ENCODE results near the gene RAB4B. TPM values are rescaled to one million over a fixed set of nuclear protein-coding genes. Genes with fewer than 3 reads are reported as not detected.
A peak's percentile ranks its signal among the peaks of the same experiment; 100 is the strongest.

RAB4B gene
- total RNA-seq, 1 experiment from 2014 or later, result 9.1 TPM

- peak overlapping the region; percentile 90 for H3K4me3 ChIP-seq (ENCODE audit: low read depth, low read length, poor library complexity, severe bottlenecking)
Measured at GRCh38 chr19:40752257-40752781, 25.7 kb upstream of the RAB4B start.

GRCh38 chr19:40754611-40755247 is 23.3 kb upstream of the RAB4B start:
- no TSS peak for BruUV-seq (replicated peaks)
- DNase-seq (ENCODE audit: low spot score), result no peak
- Histone ChIP-seq H3K27ac (ENCODE audit: low read depth, low read length, poor library complexity, severe bottlenecking) (peak overlapping the region; percentile 6), H3K9me3 (ENCODE audit: low read depth, low read length, poor library complexity, severe bottlenecking) (no peaks in the 10 kb centered on the region), H3K4me1 (ENCODE audit: insufficient read depth, low read length, poor library complexity, severe bottlenecking) (peaks cover 7% of the 10 kb centered on the region), H3K27me3 (replicated peaks; ENCODE audit: insufficient read depth, low read depth, low read length, poor library complexity) (no peaks in the 10 kb centered on the region), H3K36me3 (ENCODE audit: insufficient read depth, low read length, poor library complexity, severe bottlenecking) (peaks cover 43% of the 10 kb centered on the region), H3K4me3 (ENCODE audit: low read depth, low read length, poor library complexity, severe bottlenecking) (no peak overlapping the region)
- CTCF ChIA-PET, result interaction anchor here (0.8 kb wide), 1 partner anchor 8 kb away, joined by 5 read pairs; no protein-coding TSS in a partner anchor
- intact Hi-C loops (cut with micrococcal nuclease; ENCODE audit: unreplicated experiment), result no loop called here
- POLR2A ChIA-PET (ENCODE audit: low non-redundant PET), result interaction anchor here (0.6 kb wide), 2 partner anchors 15 to 535 kb away, joined by 5 to 9 read pairs; no protein-coding TSS in a partner anchor
- TF ChIP-seq EZH2 (IDR thresholded peaks at IDR 0.05; ENCODE audit: borderline replicate concordance, low read depth, low read length, poor library complexity, severe bottlenecking) (no peak), CTCF (conservative IDR thresholded peaks at IDR 0.05; ENCODE audit: low read depth, low read length) (no peak)

More at GRCh38 chr19:40752257-40752781, 25.7 kb upstream of the RAB4B start:
- CTCF ChIA-PET, result no interaction called here
- intact Hi-C loops (cut with micrococcal nuclease; ENCODE audit: unreplicated experiment), result no loop called here
- Histone ChIP-seq H3K36me3 (ENCODE audit: insufficient read depth, low read length, poor library complexity, severe bottlenecking) (peaks cover 25% of the 10 kb centered on the region), H3K27ac (ENCODE audit: low read depth, low read length, poor library complexity, severe bottlenecking) (peak overlapping the region; percentile 97), H3K9me3 (ENCODE audit: low read depth, low read length, poor library complexity, severe bottlenecking) (no peaks in the 10 kb centered on the region), H3K27me3 (replicated peaks; ENCODE audit: insufficient read depth, low read depth, low read length, poor library complexity) (no peaks in the 10 kb centered on the region), H3K4me1 (ENCODE audit: insufficient read depth, low read length, poor library complexity, severe bottlenecking) (peaks cover 12% of the 10 kb centered on the region)
- DNase-seq (ENCODE audit: low spot score), result no peak
- BruUV-seq (replicated peaks), result no TSS peak
- POLR2A ChIA-PET (ENCODE audit: low non-redundant PET), result no interaction called here
- TF ChIP-seq EZH2 (IDR thresholded peaks at IDR 0.05; ENCODE audit: borderline replicate concordance, low read depth, low read length, poor library complexity, severe bottlenecking), result no peak
- no peak for TF ChIP-seq CTCF (conservative IDR thresholded peaks at IDR 0.05; ENCODE audit: low read depth, low read length)

GRCh38 chr19:40755248-40755624 is 22.8 kb upstream of the RAB4B start:
- intact Hi-C loops (cut with micrococcal nuclease; ENCODE audit: unreplicated experiment), result no loop called here
- Histone ChIP-seq H3K27me3 (replicated peaks; ENCODE audit: insufficient read depth, low read depth, low read length, poor library complexity) (no peaks in the 10 kb centered on the region), H3K4me1 (ENCODE audit: insufficient read depth, low read length, poor library complexity, severe bottlenecking) (peaks cover 3% of the 10 kb centered on the region), H3K9me3 (ENCODE audit: low read depth, low read length, poor library complexity, severe bottlenecking) (no peaks in the 10 kb centered on the region), H3K4me3 (ENCODE audit: low read depth, low read length, poor library complexity, severe bottlenecking) (no peak overlapping the region), H3K27ac (ENCODE audit: low read depth, low read length, poor library complexity, severe bottlenecking) (no peak overlapping the region), H3K36me3 (ENCODE audit: insufficient read depth, low read length, poor library complexity, severe bottlenecking) (peaks cover 48% of the 10 kb centered on the region)
- CTCF ChIA-PET, result interaction anchor here (0.8 kb wide), 1 partner anchor 8 kb away, joined by 5 read pairs; no protein-coding TSS in a partner anchor
- BruUV-seq (replicated peaks), result no TSS peak
- no peak for DNase-seq (ENCODE audit: low spot score)
- POLR2A ChIA-PET (ENCODE audit: low non-redundant PET), result interaction anchor here (0.6 kb wide), 2 partner anchors 15 to 534 kb away, joined by 5 to 9 read pairs; no protein-coding TSS in a partner anchor
- TF ChIP-seq EZH2 (IDR thresholded peaks at IDR 0.05; ENCODE audit: borderline replicate concordance, low read depth, low read length, poor library complexity, severe bottlenecking) (no peak), CTCF (conservative IDR thresholded peaks at IDR 0.05; ENCODE audit: low read depth, low read length) (no peak)
